GM21825 (cell line): ENCODE measurements around the gene RBM34.
"Not testable (repeated sequence)": the region's sequence is repeated elsewhere in the genome, so short reads cannot be mapped to it uniquely, and the experiment has no call there.

Experiments
- ATAC-seq: cut with Tn5 transposase; IDR thresholded peaks from one replicate; pipeline ENCODE4 v1.9.1; 2021; ENCODE audit warnings: mild to moderate bottlenecking, moderate library complexity; ENCODE audit not compliant: unreplicated experiment

The RBM34 gene, protein sequence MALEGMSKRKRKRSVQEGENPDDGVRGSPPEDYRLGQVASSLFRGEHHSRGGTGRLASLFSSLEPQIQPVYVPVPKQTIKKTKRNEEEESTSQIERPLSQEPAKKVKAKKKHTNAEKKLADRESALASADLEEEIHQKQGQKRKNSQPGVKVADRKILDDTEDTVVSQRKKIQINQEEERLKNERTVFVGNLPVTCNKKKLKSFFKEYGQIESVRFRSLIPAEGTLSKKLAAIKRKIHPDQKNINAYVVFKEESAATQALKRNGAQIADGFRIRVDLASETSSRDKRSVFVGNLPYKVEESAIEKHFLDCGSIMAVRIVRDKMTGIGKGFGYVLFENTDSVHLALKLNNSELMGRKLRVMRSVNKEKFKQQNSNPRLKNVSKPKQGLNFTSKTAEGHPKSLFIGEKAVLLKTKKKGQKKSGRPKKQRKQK

GRCh38 chr1:235160957-235161684 is at the start of gene RBM34:
RBM34 (minus strand) TSS chr1:235161250; CDS start chr1:235161226, 24 bp downstream.
- ATAC-seq = peak; percentile 96

DNA sequence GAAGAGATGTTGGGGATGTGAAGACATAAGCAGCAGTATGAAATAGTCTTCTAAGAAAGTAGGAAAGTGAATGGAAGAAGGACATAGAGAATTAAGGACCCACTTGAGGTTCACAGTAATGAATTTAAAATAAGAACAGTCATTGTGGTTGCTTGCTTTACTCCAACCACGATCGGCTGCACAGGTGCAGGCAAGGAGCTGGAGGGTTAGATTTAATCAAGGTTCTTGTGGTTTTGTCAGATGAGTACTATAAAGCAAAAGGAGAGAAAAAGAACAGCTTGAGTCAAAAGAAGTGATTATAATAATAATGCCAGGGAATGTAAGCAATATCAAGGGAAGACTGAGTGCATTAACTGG is 46.1 kb upstream of the RBM34 start:
- ATAC-seq = no peak

- ATAC-seq = no peak
Measured at GRCh38 chr1:235206533-235207208, 45.6 kb upstream of the RBM34 start.

- ATAC-seq = no peak
Measured at GRCh38 chr1:235205687-235206086, 44.6 kb upstream of the RBM34 start.

DNA sequence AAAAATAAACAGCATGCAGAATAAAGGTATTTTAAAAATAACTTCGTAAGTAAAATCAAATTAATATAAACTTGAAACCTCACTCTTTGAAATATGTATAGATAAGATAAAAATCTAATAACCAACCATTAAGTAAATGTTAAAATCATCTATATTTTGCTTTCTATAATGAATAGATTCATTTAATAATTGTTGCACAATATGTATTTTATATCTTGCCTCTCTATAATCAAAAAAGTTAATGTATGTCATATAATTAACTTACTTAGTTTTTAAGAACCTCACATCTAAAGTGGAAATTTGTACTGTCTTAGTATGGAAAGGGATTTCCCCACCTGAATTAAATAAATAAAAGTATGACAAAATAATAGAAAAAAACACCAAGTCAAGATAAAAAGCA is 42.4 kb upstream of the RBM34 start:
- ATAC-seq = no peak

GRCh38 chr1:235202447-235202846 is 41.4 kb upstream of the RBM34 start:
- not testable (repeated sequence) for ATAC-seq

DNA sequence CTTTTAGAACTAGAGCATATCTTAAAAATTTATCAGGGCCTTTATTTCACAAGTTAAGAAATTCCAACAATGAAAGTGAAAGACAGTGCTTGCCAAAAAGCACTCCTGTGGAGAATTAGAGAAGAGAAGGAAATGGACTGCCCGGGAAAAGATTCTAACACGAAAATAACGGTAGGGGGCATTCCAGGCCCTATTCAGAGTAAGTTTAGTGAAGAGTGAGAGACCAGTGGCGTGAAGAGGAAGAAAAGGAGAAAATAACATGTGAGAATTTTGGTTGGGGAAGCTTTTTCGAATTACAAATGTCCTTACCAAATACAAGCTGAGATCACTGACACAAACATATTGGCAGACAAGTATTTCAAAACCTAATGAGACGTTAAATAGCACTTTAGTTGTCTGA is 38.4 kb upstream of the RBM34 start:
- ATAC-seq = no peak

GRCh38 chr1:235190431-235190830 is 29.4 kb upstream of the RBM34 start:
- ATAC-seq = no peak

DNA sequence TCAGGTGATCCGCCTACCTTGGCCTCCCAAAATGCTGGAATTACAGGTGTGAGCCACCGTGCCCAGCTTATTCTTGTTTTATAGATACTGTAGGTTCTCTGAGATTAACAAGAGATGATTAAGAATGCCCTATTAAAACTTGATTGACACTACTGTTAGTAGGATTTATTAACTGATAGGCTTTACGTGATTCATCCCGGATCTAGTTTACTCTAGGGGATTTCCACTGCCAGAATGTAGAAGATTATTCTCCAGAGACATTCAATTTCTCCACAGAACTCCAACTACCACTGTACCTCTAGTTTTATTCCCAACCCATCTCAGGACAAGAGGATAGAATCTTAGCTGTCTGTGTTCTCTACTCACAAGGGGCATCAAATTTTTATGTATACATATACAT is 26.3 kb upstream of the RBM34 start:
- no peak for ATAC-seq

- no peak for ATAC-seq
Measured at GRCh38 chr1:235181561-235182245, 20.7 kb upstream of the RBM34 start.

DNA sequence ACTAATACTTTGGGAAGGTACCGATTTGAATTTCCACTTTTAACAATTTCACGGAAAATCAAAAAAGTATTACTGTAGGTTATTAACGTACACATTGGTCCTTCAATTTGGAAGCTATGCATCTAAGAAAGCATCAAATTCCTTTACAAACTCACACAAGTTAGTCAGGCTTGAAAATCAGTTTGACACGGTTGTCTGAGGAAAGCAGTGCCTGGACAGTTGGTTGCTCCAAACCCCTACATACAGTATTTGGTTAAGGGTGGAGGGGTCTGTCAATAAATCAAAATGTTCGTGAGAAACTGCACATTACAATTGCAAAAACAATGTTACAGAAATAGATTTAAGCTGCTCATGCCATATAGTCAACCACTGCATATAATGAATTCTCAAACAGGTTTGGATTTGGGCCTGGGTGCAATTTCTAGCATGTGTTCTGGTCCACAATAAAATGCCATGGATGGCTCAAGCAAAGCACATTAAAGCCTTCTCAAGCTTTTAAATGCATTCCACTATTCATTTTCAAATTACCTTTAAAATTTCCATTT is 19.9 kb upstream of the RBM34 start:
- no peak for ATAC-seq

- ATAC-seq = no peak
Measured at GRCh38 chr1:235176486-235176885, 15.4 kb upstream of the RBM34 start.

GRCh38 chr1:235169986-235170385 is 8.9 kb upstream of the RBM34 start:
- no peak for ATAC-seq

GRCh38 chr1:235168375-235168774 is 7.3 kb upstream of the RBM34 start:
- ATAC-seq = no peak

DNA sequence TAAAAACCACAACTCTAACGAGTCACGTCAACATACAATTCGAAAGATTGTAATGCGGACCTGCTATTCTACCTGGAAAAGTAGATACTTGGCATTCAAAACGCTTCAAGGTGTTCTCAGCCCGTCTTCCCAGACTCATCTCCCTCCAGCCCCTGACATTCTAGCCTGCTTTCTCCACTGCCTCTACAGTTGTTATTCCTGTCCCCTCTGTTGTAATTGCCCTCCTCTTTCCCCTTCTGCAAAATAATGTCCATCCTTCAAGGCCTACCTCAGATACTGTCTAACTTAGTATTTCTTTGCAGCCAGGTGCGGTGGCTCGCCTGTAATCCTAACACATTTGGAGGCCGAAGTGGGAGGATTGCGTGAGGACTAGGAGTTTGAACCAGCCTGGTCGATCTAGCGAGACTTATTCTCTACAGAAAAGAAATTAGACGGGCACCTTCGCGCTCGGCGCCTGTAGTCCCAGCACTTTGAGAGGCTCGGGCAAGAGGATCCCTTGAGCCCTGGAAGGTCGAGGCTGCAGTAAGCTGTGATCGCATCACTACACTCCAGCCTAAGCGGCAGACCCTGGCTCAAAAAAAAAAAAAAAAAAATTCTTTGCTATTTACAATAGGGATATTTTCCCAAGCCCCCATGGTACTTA is 756 bp upstream of the RBM34 start:
- ATAC-seq = no peak

DNA sequence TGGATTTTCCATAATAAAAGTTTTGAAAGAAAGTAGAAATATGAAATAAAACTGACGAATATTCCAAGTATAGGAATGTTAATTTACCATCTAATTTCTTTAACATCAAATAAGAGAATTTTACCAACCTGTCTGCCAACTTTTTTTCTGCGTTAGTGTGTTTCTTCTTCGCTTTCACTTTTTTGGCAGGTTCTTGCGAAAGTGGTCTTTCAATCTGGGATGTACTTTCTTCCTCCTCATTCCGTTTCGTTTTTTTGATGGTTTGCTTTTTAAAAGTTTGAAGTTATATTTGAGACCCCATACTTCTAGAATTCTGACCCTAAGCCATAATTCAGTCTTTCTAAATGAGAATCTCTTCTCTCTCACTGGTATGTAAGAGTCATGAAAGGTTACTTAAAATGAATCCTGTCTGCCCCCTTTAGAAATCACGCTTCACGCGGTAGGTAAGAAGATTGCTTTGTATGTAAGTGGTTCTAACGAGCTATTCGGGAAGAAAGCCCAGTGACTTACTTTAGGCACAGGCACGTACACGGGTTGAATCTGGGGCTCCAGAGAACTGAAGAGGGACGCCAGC is 580 bp downstream of the RBM34 start:
- ATAC-seq = peak; percentile 22

DNA sequence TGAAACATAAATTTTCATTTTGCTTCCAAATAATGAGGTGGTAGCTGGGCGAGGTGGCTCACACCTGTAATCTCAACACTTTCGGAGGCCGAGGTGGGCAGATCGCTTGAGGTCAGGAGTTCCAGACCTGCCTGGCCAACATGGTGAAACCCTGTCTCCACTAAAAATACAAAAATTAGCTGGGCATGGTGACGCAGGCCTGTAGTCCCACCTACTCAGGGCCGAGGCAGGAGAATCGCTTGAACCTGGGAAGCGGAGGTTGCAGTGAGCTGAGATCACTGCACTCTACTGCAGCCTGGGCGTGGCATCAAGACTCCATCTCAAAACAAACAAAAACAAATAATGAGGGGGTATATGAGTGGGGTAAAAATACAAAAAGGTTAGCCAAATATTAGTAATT is 1.1 kb downstream of the RBM34 start:
- ATAC-seq = not testable (repeated sequence)

- not testable (repeated sequence) for ATAC-seq
Measured at GRCh38 chr1:235159284-235159683, 1.8 kb downstream of the RBM34 start.

- ATAC-seq = no peak
Measured at GRCh38 chr1:235158680-235159079, 2.4 kb downstream of the RBM34 start.

GRCh38 chr1:235157150-235157549 is 3.9 kb downstream of the RBM34 start:
- no peak for ATAC-seq
